Skeletal muscle satellite cell (primary cell): ENCODE results near the gene ITPKB.
A peak's percentile ranks its signal among the peaks of the same experiment; 100 is the strongest.

Experiments
- H3K27me3 ChIP-seq: 2 replicates; pipeline ENCODE4 v1.7.0; 2013; ENCODE audit warnings: low read length; ENCODE audit not compliant: control insufficient read depth, insufficient read depth
- H3K36me3 ChIP-seq: 2 replicates; pipeline ENCODE4 v1.7.0; 2013; ENCODE audit warnings: mild to moderate bottlenecking, control low read depth, low read length; ENCODE audit not compliant: insufficient read depth
- H3K4me1 ChIP-seq: 2 replicates; pipeline ENCODE4 v1.7.0; 2013; ENCODE audit warnings: low read length; ENCODE audit not compliant: control insufficient read depth, insufficient read depth
- H3K4me2 ChIP-seq: 2 replicates; pipeline ENCODE4 v1.7.0; 2013; ENCODE audit warnings: mild to moderate bottlenecking, low read length
- H3K4me3 ChIP-seq: 2 replicates; pipeline ENCODE4 v1.7.0; 2013; ENCODE audit warnings: low read length
- H3K9ac ChIP-seq: 2 replicates; pipeline ENCODE4 v1.7.0; 2013; ENCODE audit warnings: mild to moderate bottlenecking, low read depth, low read length, moderate library complexity
- H3K9me3 ChIP-seq: replicated peaks from 2 replicates; pipeline ENCODE4 v1.7.0; 2013; ENCODE audit warnings: mild to moderate bottlenecking, control low read depth, low read length

ITPKB gene

GRCh38 chr1:226656601-226657277, 82.3 kb downstream of the ITPKB start:
- H3K4me3 ChIP-seq: no peak overlapping the region
- H3K4me2 ChIP-seq: peak overlapping the region; percentile 6
- H3K4me1 ChIP-seq: peaks cover 34% of the 10 kb centered on the region
- no peaks in the 10 kb centered on the region for H3K36me3 ChIP-seq
- no peak overlapping the region for H3K9ac ChIP-seq
- no peaks in the 10 kb centered on the region for H3K9me3 ChIP-seq
- H3K27me3 ChIP-seq: no peaks in the 10 kb centered on the region

GRCh38 chr1:226656201-226656600, 82.9 kb downstream of the ITPKB start:
- H3K9ac ChIP-seq: no peak overlapping the region
- H3K4me3 ChIP-seq: no peak overlapping the region
- H3K4me1 ChIP-seq: peaks cover 28% of the 10 kb centered on the region
- no peak overlapping the region for H3K4me2 ChIP-seq
- H3K36me3 ChIP-seq: no peaks in the 10 kb centered on the region
- no peaks in the 10 kb centered on the region for H3K27me3 ChIP-seq
- H3K9me3 ChIP-seq: no peaks in the 10 kb centered on the region

GRCh38 chr1:226655251-226656163, 83.6 kb downstream of the ITPKB start:
- peaks cover 28% of the 10 kb centered on the region for H3K4me1 ChIP-seq
- no peak overlapping the region for H3K4me3 ChIP-seq
- no peaks in the 10 kb centered on the region for H3K36me3 ChIP-seq
- H3K27me3 ChIP-seq: no peaks in the 10 kb centered on the region
- no peak overlapping the region for H3K4me2 ChIP-seq
- H3K9me3 ChIP-seq: no peaks in the 10 kb centered on the region
- no peak overlapping the region for H3K9ac ChIP-seq

- Histone ChIP-seq H3K4me2 (no peak overlapping the region), H3K9me3 (no peaks in the 10 kb centered on the region), H3K36me3 (no peaks in the 10 kb centered on the region), H3K4me1 (peaks cover 28% of the 10 kb centered on the region), H3K9ac (no peak overlapping the region), H3K4me3 (no peak overlapping the region), H3K27me3 (no peaks in the 10 kb centered on the region)
These were observed 84.4 kb downstream of the ITPKB start for GRCh38 chr1:226654668-226655055.

- H3K4me1 ChIP-seq: peaks cover 28% of the 10 kb centered on the region
- H3K36me3 ChIP-seq: no peaks in the 10 kb centered on the region
- H3K9ac ChIP-seq: no peak overlapping the region
- no peak overlapping the region for H3K4me2 ChIP-seq
- H3K9me3 ChIP-seq: no peaks in the 10 kb centered on the region
- H3K27me3 ChIP-seq: no peaks in the 10 kb centered on the region
- no peak overlapping the region for H3K4me3 ChIP-seq
These were observed 84.9 kb downstream of the ITPKB start for GRCh38 chr1:226654046-226654667.

GRCh38 chr1:226653311-226653921, 85.7 kb downstream of the ITPKB start:
- Histone ChIP-seq H3K4me3 (no peak overlapping the region), H3K36me3 (no peaks in the 10 kb centered on the region), H3K4me1 (peaks cover 28% of the 10 kb centered on the region), H3K9ac (no peak overlapping the region), H3K27me3 (no peaks in the 10 kb centered on the region), H3K4me2 (no peak overlapping the region), H3K9me3 (no peaks in the 10 kb centered on the region)

GRCh38 chr1:226652613-226653012, 86.5 kb downstream of the ITPKB start:
- Histone ChIP-seq H3K9ac (no peak overlapping the region), H3K27me3 (no peaks in the 10 kb centered on the region), H3K4me2 (no peak overlapping the region), H3K4me1 (peaks cover 28% of the 10 kb centered on the region), H3K36me3 (no peaks in the 10 kb centered on the region), H3K4me3 (no peak overlapping the region), H3K9me3 (no peaks in the 10 kb centered on the region)

- no peak overlapping the region for H3K9ac ChIP-seq
- no peak overlapping the region for H3K4me3 ChIP-seq
- H3K9me3 ChIP-seq: no peaks in the 10 kb centered on the region
- no peaks in the 10 kb centered on the region for H3K36me3 ChIP-seq
- H3K27me3 ChIP-seq: no peaks in the 10 kb centered on the region
- peaks cover 20% of the 10 kb centered on the region for H3K4me1 ChIP-seq
- H3K4me2 ChIP-seq: no peak overlapping the region
These were observed 87.4 kb downstream of the ITPKB start for GRCh38 chr1:226651732-226652105.

- Histone ChIP-seq H3K4me2 (no peak overlapping the region), H3K27me3 (no peaks in the 10 kb centered on the region), H3K9me3 (no peaks in the 10 kb centered on the region), H3K9ac (no peak overlapping the region), H3K4me3 (no peak overlapping the region), H3K36me3 (no peaks in the 10 kb centered on the region), H3K4me1 (peaks cover 15% of the 10 kb centered on the region)
These were observed 87.9 kb downstream of the ITPKB start for GRCh38 chr1:226651041-226651731.

- H3K36me3 ChIP-seq: no peaks in the 10 kb centered on the region
- H3K4me2 ChIP-seq: no peak overlapping the region
- H3K9me3 ChIP-seq: no peaks in the 10 kb centered on the region
- H3K9ac ChIP-seq: no peak overlapping the region
- peaks cover 11% of the 10 kb centered on the region for H3K4me1 ChIP-seq
- H3K27me3 ChIP-seq: no peaks in the 10 kb centered on the region
- H3K4me3 ChIP-seq: no peak overlapping the region
These were observed 88.7 kb downstream of the ITPKB start for GRCh38 chr1:226650236-226650841.
